Measurements from ENCODE around the gene RBM22.
A peak's percentile ranks its signal among the peaks of the same experiment; 100 is the strongest.

RBM22 gene

GRCh38 chr5:150651924-150652671 is 48.8 kb downstream of the RBM22 start:
- DNase-seq (ENCODE audit: low spot score) = no peak

DNA sequence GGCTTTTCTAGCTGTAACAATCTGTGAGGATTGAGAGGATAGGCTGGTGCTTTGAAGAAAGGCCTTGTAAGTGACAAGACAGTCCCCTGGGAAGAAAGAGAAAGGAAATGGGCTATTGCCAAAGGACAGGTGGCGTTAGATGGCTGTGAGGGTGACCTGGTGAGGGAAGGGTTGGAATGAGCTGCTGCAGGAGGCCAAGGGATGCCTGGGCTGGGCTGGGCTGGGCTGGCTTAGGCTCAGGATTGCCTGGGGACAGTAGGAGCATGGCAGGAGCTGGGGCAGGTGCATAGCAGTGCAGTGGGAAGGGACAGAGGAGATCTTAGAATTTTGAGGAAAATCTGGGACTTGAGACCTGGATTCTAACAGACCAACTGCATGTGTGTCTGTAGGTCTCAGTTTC is 49.5 kb downstream of the RBM22 start:
- DNase-seq (ENCODE audit: low spot score) = no peak

- no peak for DNase-seq (ENCODE audit: low spot score)
Measured at GRCh38 chr5:150650021-150651006, 50.5 kb downstream of the RBM22 start.

GRCh38 chr5:150649108-150650020 is 51.5 kb downstream of the RBM22 start:
- no peak for DNase-seq (ENCODE audit: low spot score)

DNA sequence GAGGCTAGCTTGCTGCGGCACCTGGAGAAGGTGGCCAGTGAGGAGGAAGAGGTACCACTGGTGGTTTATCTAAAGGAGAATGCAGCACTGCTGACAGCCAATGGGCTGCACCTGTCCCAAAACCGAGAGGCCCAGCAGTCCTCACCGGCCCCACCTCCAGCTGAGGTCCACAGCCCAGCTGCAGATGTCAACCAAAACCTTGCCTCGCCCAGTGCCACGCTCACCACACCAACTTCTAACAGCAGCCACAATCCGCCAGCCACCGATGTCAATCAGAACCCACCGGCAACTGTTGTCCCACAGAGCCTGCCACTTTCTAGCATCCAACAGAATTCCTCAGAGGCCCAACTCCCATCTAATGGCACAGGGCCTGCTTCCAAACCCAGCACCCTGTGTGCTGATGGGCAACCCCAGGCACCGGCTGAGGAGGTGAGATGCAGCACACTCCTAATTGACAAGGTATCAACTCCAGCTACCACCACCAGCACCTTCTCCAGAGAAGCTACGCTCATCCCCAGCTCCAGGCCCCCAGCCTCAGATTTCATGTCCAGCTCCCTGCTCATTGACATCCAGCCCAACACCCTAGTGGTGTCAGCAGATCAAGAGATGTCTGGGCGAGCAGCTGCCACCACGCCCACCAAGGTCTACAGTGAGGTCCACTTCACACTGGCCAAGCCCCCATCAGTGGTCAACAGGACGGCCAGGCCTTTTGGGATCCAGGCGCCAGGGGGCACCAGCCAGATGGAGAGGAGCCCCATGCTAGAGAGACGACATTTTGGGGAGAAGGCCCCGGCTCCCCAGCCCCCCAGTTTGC is 52.4 kb downstream of the RBM22 start:
- DNase-seq (ENCODE audit: low spot score) = no peak

DNA sequence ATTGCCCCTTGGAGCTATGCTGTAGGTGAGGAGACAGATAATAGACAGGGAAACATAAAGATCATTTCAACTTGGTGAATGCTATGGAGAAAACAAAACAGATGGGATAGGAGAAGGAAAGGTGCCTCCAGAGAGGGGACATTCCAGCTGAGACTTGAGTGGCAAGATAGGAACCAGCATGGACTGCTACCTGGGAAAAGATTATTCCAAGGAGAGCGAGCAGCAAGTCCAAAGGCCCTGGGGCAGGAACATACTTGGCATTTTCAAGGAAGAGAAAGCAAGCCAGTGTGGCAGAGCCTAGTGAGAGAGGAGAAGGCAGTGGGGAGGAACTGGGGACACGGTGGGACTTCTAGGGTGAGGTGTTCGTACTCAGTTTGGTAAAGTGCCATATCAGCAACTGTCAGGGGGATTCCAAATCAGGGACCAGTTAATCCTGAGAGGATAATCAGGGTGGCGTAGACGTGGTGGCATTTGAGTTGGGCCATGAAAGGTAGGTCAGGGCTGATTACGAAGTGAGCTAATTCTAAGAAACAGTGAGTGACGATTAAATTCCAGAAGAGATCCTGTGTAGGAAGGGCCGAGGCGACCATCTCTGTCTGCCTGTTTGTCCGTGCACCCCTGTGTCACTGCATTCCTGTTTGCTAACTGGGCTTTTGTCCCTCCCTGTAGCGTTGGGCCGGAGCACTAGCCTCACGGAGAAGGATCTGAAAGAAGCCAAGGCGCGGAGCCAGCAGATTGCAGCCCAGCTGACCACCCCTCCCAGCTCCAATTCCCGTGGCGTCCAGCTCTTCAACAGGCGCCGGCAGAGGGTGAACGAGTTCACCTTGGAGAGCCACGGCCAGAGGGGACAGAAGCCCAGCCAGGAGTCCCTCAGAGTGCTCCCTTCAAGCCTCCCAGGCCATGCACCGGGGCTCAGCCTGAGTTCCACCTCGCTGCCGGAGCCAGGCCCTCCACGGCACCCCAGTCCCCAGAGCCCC is 53.3 kb downstream of the RBM22 start:
- DNase-seq (ENCODE audit: low spot score) = no peak

- peak; percentile 54 for DNase-seq (ENCODE audit: low spot score)
Measured at GRCh38 chr5:150645070-150645700, 55.7 kb downstream of the RBM22 start.

GRCh38 chr5:150644514-150644913 is 56.3 kb downstream of the RBM22 start:
- no peak for DNase-seq (ENCODE audit: low spot score)

DNA sequence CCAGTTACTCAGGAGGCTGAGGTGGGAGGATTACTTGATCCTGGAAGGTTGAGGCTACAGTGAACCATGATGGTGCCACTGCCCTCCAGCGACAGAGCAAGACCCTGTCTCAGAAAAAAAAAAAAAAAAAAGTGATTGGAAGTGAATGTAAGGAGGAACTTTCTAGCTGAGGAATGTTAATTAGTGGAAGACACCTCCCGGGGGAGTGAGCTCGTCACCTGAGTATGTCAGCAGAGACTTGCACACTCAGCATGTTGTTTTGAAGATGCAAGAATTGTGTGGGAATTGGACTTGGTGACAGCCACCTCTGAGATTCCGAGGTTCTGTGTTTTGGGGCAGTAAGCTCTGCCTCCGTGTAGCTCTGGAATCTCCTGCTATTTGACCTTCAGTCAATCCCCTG is 56.8 kb downstream of the RBM22 start:
- DNase-seq (ENCODE audit: low spot score) = no peak

DNA sequence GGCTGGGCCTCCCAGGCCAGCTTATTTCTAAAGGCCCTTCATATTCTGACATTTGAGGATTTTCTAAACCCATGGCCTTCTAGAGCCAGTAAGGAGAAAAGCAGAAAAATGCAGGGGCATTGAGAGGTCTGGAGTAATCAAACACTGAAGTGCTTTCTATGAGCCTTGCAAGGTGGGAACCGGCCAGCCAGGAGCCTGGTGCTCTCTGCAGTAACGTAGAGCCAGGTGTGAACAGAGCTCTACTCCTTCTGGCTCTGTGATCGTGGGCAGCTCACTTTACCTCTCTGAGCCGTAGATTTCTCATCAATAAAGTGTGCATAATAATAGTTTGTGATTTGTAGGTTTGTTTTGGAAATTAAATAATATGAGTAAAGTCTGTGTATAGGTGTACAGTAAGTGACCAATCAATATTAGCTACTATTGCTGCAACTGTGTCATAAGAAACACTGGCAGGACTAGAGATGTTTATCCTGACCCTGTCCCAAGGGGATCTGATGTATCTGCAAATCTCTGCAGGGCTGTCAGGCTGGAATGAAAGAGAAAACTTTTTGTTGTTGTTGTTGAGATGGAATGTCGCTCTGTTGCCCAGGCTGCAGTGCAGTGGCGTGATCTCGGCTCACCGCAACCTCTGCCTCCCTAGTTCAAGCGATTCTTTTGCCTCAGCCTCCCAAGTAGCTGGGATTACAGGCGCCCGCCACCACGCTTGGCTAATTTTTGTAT is 57.7 kb downstream of the RBM22 start:
- no peak for DNase-seq (ENCODE audit: low spot score)

- peak; percentile 34 for DNase-seq (ENCODE audit: low spot score)
Measured at GRCh38 chr5:150642567-150642927, 58.3 kb downstream of the RBM22 start.

GRCh38 chr5:150641824-150642566 is 58.9 kb downstream of the RBM22 start:
- DNase-seq (ENCODE audit: low spot score) = no peak

DNA sequence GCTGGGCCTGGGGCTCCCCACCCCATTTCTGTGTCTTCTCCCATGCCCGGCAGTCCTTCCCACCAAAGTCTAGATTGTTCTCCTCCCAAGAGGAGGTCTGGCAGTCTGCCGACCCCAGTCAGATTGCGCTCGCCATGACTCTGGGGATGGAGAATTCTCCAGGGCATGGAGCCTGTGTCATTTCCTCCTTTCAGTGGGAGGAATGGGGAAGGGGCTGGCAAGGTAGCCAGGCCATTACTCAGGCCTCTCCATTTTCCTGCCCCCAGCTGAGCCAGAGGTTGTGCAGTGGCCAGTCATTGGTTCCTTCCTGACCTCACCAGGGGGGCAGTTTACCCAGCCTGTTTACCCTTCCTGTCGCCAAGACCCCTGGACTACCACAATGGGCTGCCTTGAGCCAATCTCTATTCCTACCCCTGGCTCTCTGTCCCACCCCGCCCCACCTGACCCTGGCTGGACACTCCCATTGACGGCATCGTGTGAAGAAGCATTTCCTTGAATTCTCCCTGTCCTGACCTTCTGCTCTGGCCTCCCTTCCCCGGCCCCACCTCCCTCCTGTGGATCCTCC is 59.8 kb downstream of the RBM22 start:
- DNase-seq (ENCODE audit: low spot score) = no peak
